GM19193 (cell line): Measurements from ENCODE around the gene SUSD5.

Source experiments
- POLR2A ChIP-seq: IDR thresholded peaks from 4 replicates; pipeline ENCODE4 v1.6.1; 2011; ENCODE audit not compliant: insufficient read depth, insufficient read length; ENCODE audit errors: extremely low read depth

Gene SUSD5

GRCh38 chr3:33218446-33219174 lies at the start of gene SUSD5:
Gene SUSD5 (minus strand): TSS chr3:33218810. CDS start chr3:33218797, 13 bp downstream.
- no peak for TF ChIP-seq POLR2A

GRCh38 chr3:33260104-33260503 lies 41.5 kb upstream of the SUSD5 start:
- TF ChIP-seq POLR2A, result no peak

- TF ChIP-seq POLR2A, result no peak
These were observed 37.6 kb upstream of the SUSD5 start for GRCh38 chr3:33256249-33256648.

GRCh38 chr3:33250712-33251111 lies 32.1 kb upstream of the SUSD5 start:
- no peak for TF ChIP-seq POLR2A

- TF ChIP-seq POLR2A, result no peak
These were observed 28.2 kb upstream of the SUSD5 start for GRCh38 chr3:33246786-33247185.

GRCh38 chr3:33240261-33240660 lies 21.7 kb upstream of the SUSD5 start:
- no peak for TF ChIP-seq POLR2A

- TF ChIP-seq POLR2A, result no peak
These were observed 20.3 kb upstream of the SUSD5 start for GRCh38 chr3:33238923-33239322.

GRCh38 chr3:33237439-33237838 lies 18.8 kb upstream of the SUSD5 start:
- no peak for TF ChIP-seq POLR2A

GRCh38 chr3:33236005-33236404 lies 17.4 kb upstream of the SUSD5 start:
- no peak for TF ChIP-seq POLR2A

GRCh38 chr3:33233884-33234283 lies 15.3 kb upstream of the SUSD5 start:
- no peak for TF ChIP-seq POLR2A

- no peak for TF ChIP-seq POLR2A
These were observed 13.3 kb upstream of the SUSD5 start for GRCh38 chr3:33231756-33232465.

- no peak for TF ChIP-seq POLR2A
These were observed 11.3 kb upstream of the SUSD5 start for GRCh38 chr3:33229947-33230346.

GRCh38 chr3:33229066-33229465 lies 10.5 kb upstream of the SUSD5 start:
- no peak for TF ChIP-seq POLR2A

- no peak for TF ChIP-seq POLR2A
These were observed 2.6 kb upstream of the SUSD5 start for GRCh38 chr3:33221241-33221640.

GRCh38 chr3:33219175-33219487 lies 521 bp upstream of the SUSD5 start:
- no peak for TF ChIP-seq POLR2A

GRCh38 chr3:33217866-33218445 lies 654 bp downstream of the SUSD5 start:
- TF ChIP-seq POLR2A, result no peak

GRCh38 chr3:33215739-33216138 lies 2.9 kb downstream of the SUSD5 start:
- TF ChIP-seq POLR2A, result no peak

GRCh38 chr3:33212406-33212805 lies 6.2 kb downstream of the SUSD5 start:
- no peak for TF ChIP-seq POLR2A
